Measurements from ENCODE around the gene NASP.

Gene NASP

DNA sequence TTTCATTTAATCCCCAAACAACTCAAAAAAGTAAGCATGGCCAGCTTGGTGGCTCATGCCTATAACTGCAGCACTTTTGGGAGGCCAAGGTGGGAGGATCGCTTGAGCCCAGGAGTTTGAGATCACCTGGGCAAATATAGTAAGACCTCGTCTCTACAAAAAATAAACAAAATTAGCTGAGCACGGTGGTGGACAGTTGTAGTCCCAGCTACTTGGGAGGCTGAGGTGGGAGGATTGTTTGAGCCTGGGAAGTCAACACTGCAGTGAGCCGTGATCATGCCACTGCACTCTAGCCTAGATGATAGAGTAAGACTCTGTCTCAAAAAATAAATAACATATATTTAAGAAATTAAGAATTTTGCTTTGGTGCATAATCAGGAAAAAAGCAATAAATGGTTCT, 39.3 kb upstream of the NASP start:
- no peaks in the 10 kb centered on the region for H4K20me1 ChIP-seq (ENCODE audit: insufficient read depth, low read length, poor library complexity, severe bottlenecking)
- peak overlapping the region; percentile 61 for H3K4me3 ChIP-seq (ENCODE audit: low read length, poor library complexity, severe bottlenecking)
- H3K9me2 ChIP-seq (replicated peaks; ENCODE audit: low read depth, low read length) = no peaks in the 10 kb centered on the region
- H3K4me1 ChIP-seq (ENCODE audit: insufficient read depth, low read length, poor library complexity, severe bottlenecking) = peaks cover 42% of the 10 kb centered on the region
- no peaks in the 10 kb centered on the region for H3K36me3 ChIP-seq (ENCODE audit: insufficient read depth, low read length)
- peaks cover 3% of the 10 kb centered on the region; the same call in 1 of the 2 replicates for H3K79me2 ChIP-seq (ENCODE audit: insufficient read depth, low read length)
- no peak overlapping the region for H2AFZ ChIP-seq (ENCODE audit: low read length)
- TF ChIP-seq, protein P1, sequence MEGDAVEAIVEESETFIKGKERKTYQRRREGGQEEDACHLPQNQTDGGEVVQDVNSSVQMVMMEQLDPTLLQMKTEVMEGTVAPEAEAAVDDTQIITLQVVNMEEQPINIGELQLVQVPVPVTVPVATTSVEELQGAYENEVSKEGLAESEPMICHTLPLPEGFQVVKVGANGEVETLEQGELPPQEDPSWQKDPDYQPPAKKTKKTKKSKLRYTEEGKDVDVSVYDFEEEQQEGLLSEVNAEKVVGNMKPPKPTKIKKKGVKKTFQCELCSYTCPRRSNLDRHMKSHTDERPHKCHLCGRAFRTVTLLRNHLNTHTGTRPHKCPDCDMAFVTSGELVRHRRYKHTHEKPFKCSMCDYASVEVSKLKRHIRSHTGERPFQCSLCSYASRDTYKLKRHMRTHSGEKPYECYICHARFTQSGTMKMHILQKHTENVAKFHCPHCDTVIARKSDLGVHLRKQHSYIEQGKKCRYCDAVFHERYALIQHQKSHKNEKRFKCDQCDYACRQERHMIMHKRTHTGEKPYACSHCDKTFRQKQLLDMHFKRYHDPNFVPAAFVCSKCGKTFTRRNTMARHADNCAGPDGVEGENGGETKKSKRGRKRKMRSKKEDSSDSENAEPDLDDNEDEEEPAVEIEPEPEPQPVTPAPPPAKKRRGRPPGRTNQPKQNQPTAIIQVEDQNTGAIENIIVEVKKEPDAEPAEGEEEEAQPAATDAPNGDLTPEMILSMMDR (conservative IDR thresholded peaks at IDR 0.05; ENCODE audit: low read length) = no peak
- TF ChIP-seq EZH2phosphoT487 (IDR thresholded peaks at IDR 0.05; ENCODE audit: borderline replicate concordance) = no peak
- H3K27me3 ChIP-seq (ENCODE audit: insufficient read depth, low read length, poor library complexity, severe bottlenecking) = no peaks in the 10 kb centered on the region
- peak overlapping the region; percentile 74 for H3K9ac ChIP-seq (ENCODE audit: low read depth, low read length, poor library complexity, severe bottlenecking)
- H3F3A ChIP-seq (ENCODE audit: low read depth) = peaks cover 8% of the 10 kb centered on the region; the same call in 1 of the 2 replicates
- no peaks in the 10 kb centered on the region for H3K9me3 ChIP-seq (ENCODE audit: insufficient read depth, low read depth, low read length)
- H3K4me2 ChIP-seq (ENCODE audit: low read depth, low read length, poor library complexity, severe bottlenecking) = peak overlapping the region; percentile 91

DNA sequence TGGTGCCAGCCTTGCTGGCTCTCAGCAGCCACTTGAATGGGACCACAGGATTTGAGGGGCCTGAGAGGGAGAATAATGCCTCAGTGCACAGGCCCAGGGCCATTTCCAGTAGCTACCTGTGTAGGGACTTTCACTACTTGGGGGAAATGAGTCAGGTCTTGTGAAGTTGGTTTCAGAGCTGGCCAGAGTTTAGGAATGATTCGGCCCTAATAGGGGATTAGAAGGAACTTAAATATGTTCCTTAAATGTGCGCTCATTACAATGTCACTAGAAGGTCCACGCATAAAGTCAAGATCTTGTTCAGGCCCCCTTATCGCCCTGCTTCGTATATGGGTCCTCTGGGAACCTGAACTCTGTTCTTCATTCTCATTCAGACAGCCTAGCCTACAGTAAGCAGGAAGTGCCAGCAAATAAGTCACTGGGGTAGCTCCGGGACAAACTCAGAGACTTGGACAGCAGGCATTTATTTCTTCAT, 38.8 kb upstream of the NASP start:
- peaks cover 42% of the 10 kb centered on the region for H3K4me1 ChIP-seq (ENCODE audit: insufficient read depth, low read length, poor library complexity, severe bottlenecking)
- H3K36me3 ChIP-seq (ENCODE audit: insufficient read depth, low read length) = no peaks in the 10 kb centered on the region
- peak overlapping the region; percentile 91 for H3K4me2 ChIP-seq (ENCODE audit: low read depth, low read length, poor library complexity, severe bottlenecking)
- H3F3A ChIP-seq (ENCODE audit: low read depth) = peaks cover 8% of the 10 kb centered on the region; the same call in 1 of the 2 replicates
- peaks cover 5% of the 10 kb centered on the region; the same call in 1 of the 2 replicates for H3K79me2 ChIP-seq (ENCODE audit: insufficient read depth, low read length)
- H3K9me2 ChIP-seq (replicated peaks; ENCODE audit: low read depth, low read length) = no peaks in the 10 kb centered on the region
- peak overlapping the region; percentile 9; the same call in 1 of the 2 replicates for H2AFZ ChIP-seq (ENCODE audit: low read length)
- H3K9ac ChIP-seq (ENCODE audit: low read depth, low read length, poor library complexity, severe bottlenecking) = peak overlapping the region; percentile 74
- no peaks in the 10 kb centered on the region for H3K9me3 ChIP-seq (ENCODE audit: insufficient read depth, low read depth, low read length)
- H4K20me1 ChIP-seq (ENCODE audit: insufficient read depth, low read length, poor library complexity, severe bottlenecking) = no peaks in the 10 kb centered on the region
- H3K4me3 ChIP-seq (ENCODE audit: low read length, poor library complexity, severe bottlenecking) = peak overlapping the region; percentile 61
- H3K27me3 ChIP-seq (ENCODE audit: insufficient read depth, low read length, poor library complexity, severe bottlenecking) = no peaks in the 10 kb centered on the region
- TF ChIP-seq, protein P1 (conservative IDR thresholded peaks at IDR 0.05; ENCODE audit: low read length) = no peak
- no peak for TF ChIP-seq EZH2phosphoT487 (IDR thresholded peaks at IDR 0.05; ENCODE audit: borderline replicate concordance)

DNA sequence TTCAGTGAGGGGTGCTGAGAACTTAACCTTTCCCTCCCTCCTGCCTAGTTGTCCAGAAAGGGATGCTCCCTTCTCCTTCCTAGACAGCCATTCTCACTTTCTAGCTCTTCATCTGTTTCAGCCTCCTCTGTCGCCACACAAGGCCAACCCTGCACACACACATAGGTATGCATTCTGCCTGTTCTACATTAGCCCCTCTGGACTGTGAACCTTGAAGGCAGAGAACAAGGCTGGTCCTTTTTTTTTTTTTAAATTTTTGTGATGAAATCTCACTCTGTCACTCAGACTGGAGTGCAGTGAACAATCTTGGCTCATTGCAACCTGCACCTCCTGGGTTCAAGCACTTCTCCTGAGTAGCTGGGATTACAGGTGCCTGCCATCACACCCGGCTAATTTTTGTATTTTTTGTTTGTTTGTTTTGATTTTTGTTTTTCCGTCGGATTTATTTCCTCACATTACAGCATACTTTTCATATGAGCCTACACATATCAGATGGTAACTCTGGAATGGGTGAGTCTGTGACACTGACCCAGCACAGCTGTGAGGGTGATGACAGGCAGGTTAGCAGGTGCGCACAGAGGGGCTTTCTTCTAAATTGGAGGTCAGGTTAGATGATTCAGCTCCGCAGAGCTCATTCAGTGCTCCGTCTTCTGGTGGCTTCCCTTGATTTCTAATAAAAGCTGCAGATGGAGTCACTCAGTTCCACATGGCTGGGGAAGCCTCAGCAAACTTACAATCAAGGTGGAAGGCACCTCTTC, 38.1 kb upstream of the NASP start:
- Histone ChIP-seq H3K9me3 (ENCODE audit: insufficient read depth, low read depth, low read length) (no peaks in the 10 kb centered on the region), H3K79me2 (ENCODE audit: insufficient read depth, low read length) (peaks cover 10% of the 10 kb centered on the region), H3K4me1 (ENCODE audit: insufficient read depth, low read length, poor library complexity, severe bottlenecking) (peaks cover 42% of the 10 kb centered on the region), H3K4me3 (ENCODE audit: low read length, poor library complexity, severe bottlenecking) (no peak overlapping the region), H3K36me3 (ENCODE audit: insufficient read depth, low read length) (no peaks in the 10 kb centered on the region), H3K4me2 (ENCODE audit: low read depth, low read length, poor library complexity, severe bottlenecking) (peak overlapping the region; percentile 91), H2AFZ (ENCODE audit: low read length) (peak overlapping the region; percentile 9; the same call in 1 of the 2 replicates), H3K9ac (ENCODE audit: low read depth, low read length, poor library complexity, severe bottlenecking) (peak overlapping the region; percentile 74), H4K20me1 (ENCODE audit: insufficient read depth, low read length, poor library complexity, severe bottlenecking) (no peaks in the 10 kb centered on the region), H3K9me2 (replicated peaks; ENCODE audit: low read depth, low read length) (no peaks in the 10 kb centered on the region), H3K27me3 (ENCODE audit: insufficient read depth, low read length, poor library complexity, severe bottlenecking) (no peaks in the 10 kb centered on the region), H3F3A (ENCODE audit: low read depth) (peaks cover 8% of the 10 kb centered on the region; the same call in 1 of the 2 replicates)
- no peak for TF ChIP-seq EZH2phosphoT487 (IDR thresholded peaks at IDR 0.05; ENCODE audit: borderline replicate concordance)
- TF ChIP-seq, protein P1 (conservative IDR thresholded peaks at IDR 0.05; ENCODE audit: low read length) = no peak

Data from Loucy (cell line).